Upper lobe of right lung (tissue), 1 donor: ENCODE data around the gene ARAP1. TPM values are rescaled to one million over a fixed set of nuclear protein-coding genes. Genes with fewer than 3 reads are reported as not detected.
A peak's percentile ranks its signal among the peaks of the same experiment; 100 is the strongest.

Experiments
- ATAC-seq: fragments of 200-7000 bp; cut with Tn5 transposase; one replicate; pipeline ENCODE4 v1.9.1; 2020; ENCODE audit warnings: mild to moderate bottlenecking, moderate library complexity
- DNase-seq: peaks from one replicate; pipeline ENCODE4 v3.0.0-alpha.2; 2020
- H3K27ac ChIP-seq: fragments of 200-600 bp; one replicate; pipeline ENCODE4 v1.8.0; 2022
- H3K27me3 ChIP-seq: fragments of 200-600 bp; one replicate; pipeline ENCODE4 v1.8.0; 2022; ENCODE audit warnings: mild to moderate bottlenecking
- H3K36me3 ChIP-seq: fragments of 200-600 bp; one replicate; pipeline ENCODE4 v1.8.0; 2022
- H3K4me1 ChIP-seq: fragments of 200-600 bp; one replicate; pipeline ENCODE4 v1.8.0; 2022
- H3K4me3 ChIP-seq: fragments of 200-600 bp; one replicate; pipeline ENCODE4 v1.8.0; 2022; ENCODE audit warnings: mild to moderate bottlenecking
- H3K9me3 ChIP-seq: fragments of 200-600 bp; one replicate; pipeline ENCODE4 v1.8.0; 2022
- intact Hi-C: fragments of 100-400 bp; cut with DNase I; formaldehyde crosslinking; loops from one replicate; pipeline ENCODE4 v1.11.0; 2022
- total RNA-seq: library from RNA; stranded (reverse); fragmentation: NEBNext Ultra II Directional; extraction: Animal tissue kit (Norgen Biotek cat#: 25700); gene quantifications from one replicate; pipeline ENCODE4 v1.2.1, GENCODE V29; 2021
- TF ChIP-seq, protein P1 (sequence below): fragments of 200-600 bp; IDR thresholded peaks from one replicate; pipeline ENCODE4 v1.8.0; 2022; ENCODE audit warnings: antibody characterized with exemption
- donor health status: DM: no; HTN: yes; CAD: no; lungs with severe emphysema.

ARAP1 gene
- total RNA-seq, 1 donor from 2014 or later, result 226 TPM

DNA sequence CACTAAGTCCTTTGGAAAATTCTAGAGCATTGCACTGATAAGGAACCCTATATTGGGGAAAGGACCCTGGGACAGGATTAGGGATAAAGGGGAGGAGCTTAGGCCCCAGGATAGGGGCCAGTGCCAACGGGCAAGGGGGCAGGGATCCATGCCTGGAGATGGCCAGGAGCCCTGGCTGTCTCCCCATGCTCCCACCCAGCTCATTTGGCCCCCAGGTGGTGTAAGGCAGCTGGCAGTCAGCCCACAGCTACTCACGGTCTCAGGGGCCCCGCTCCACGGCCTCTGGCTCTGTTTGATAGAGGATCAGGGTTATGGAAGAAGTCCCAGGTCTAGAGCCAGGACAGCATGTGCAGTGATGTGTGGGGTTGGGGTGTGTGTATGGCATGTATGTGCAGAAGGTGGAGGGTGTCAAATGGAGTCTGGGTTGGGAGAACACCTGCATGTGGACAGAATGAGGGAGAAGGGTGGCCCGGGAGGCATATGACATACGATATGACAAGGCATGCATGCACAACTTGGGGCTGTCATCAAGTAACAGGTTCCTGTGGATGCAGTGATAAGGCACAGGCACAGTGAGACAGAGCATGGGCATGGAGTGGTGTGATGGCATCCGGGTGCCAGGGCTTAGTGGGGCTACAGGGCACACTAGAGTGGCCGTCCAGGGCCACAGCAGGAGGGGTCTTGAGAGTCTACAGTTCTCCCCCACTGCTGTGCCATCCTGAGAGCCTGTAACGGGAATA is 59.5 kb downstream of the ARAP1 start:
- H3K9me3 ChIP-seq, result no peaks in the 10 kb centered on the region
- no peak for DNase-seq
- intact Hi-C loops, result no loop called here
- H3K27ac ChIP-seq, result no peak overlapping the region
- TF ChIP-seq, protein P1, sequence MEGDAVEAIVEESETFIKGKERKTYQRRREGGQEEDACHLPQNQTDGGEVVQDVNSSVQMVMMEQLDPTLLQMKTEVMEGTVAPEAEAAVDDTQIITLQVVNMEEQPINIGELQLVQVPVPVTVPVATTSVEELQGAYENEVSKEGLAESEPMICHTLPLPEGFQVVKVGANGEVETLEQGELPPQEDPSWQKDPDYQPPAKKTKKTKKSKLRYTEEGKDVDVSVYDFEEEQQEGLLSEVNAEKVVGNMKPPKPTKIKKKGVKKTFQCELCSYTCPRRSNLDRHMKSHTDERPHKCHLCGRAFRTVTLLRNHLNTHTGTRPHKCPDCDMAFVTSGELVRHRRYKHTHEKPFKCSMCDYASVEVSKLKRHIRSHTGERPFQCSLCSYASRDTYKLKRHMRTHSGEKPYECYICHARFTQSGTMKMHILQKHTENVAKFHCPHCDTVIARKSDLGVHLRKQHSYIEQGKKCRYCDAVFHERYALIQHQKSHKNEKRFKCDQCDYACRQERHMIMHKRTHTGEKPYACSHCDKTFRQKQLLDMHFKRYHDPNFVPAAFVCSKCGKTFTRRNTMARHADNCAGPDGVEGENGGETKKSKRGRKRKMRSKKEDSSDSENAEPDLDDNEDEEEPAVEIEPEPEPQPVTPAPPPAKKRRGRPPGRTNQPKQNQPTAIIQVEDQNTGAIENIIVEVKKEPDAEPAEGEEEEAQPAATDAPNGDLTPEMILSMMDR, result no peak
- ATAC-seq, result no peak
- H3K4me3 ChIP-seq, result no peak overlapping the region
- no peaks in the 10 kb centered on the region for H3K27me3 ChIP-seq
- H3K4me1 ChIP-seq, result peaks cover under 1% of the 10 kb centered on the region
- peaks cover 100% of the 10 kb centered on the region for H3K36me3 ChIP-seq

DNA sequence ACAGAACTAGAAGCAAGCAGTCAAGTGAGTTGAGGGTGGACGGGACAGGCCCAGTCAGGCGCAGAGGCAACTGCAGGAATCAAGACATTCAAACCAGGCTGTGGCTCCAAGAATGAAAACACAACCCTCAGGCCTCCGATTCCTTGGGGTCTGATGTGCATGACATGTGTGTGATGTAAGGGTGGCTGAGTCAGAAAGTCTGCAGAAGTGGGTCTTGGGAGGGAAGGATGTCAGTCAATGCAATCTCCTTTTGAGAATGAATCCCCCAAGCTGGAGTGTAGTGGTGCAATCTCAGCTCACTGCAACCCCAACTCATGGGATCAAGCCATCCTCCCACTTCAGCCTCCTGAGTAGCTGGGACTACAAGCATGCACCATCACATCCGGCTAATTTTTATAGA is 62.0 kb downstream of the ARAP1 start:
- Histone ChIP-seq H3K27me3 (no peaks in the 10 kb centered on the region), H3K36me3 (peaks cover 100% of the 10 kb centered on the region), H3K4me3 (no peak overlapping the region), H3K4me1 (peaks cover 14% of the 10 kb centered on the region), H3K27ac (no peak overlapping the region), H3K9me3 (no peaks in the 10 kb centered on the region)
- ATAC-seq (no peak), DNase-seq (no peak)
- TF ChIP-seq, protein P1, result no peak
- intact Hi-C loops, result no loop called here

DNA sequence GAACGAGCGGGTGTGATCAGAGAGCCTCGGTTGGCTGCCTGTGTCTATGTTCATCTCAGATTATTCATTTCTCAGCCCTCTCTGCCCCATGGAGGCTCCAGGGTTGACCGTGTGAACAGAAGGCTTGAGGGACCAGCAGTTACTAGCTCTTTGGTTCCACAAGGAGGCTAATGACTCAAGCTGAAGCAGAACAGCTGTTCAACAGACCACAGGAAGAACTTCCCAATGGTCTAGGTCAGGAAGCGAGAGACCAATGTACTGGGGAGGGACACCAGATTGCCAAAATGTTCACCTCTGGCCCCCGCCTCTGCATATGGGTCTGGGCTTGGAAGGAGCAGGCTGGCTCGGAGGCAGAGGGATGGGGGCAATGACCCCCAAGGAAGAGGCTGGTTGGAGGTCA is 63.3 kb downstream of the ARAP1 start:
- no peaks in the 10 kb centered on the region for H3K27me3 ChIP-seq
- no peak overlapping the region for H3K27ac ChIP-seq
- peaks cover 23% of the 10 kb centered on the region for H3K4me1 ChIP-seq
- H3K9me3 ChIP-seq, result no peaks in the 10 kb centered on the region
- H3K4me3 ChIP-seq, result no peak overlapping the region
- intact Hi-C loops, result no loop called here
- peak; percentile 52 for DNase-seq
- TF ChIP-seq, protein P1, result no peak
- no peak for ATAC-seq
- H3K36me3 ChIP-seq, result peaks cover 100% of the 10 kb centered on the region

DNA sequence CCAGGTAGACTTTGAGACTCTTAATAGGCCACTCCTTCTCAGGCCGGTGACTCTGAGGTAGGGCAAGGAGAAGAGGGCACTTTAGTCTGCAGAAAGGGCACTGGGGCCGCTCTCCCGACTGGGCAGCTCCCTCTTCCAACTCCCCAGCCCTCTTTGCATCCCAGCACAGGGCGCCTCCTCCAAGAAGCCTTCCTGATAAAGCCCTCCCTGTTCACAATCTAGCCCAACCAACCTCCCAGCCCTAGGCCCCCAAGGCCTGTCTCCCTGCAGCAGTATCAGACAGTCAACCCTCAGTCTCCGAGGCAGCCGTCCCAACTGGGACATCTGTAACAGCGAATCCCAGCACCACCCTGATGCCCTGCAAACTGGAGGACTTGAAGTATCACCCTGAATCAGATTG is 63.7 kb downstream of the ARAP1 start:
- Histone ChIP-seq H3K36me3 (peaks cover 98% of the 10 kb centered on the region), H3K9me3 (no peaks in the 10 kb centered on the region), H3K27me3 (no peaks in the 10 kb centered on the region), H3K27ac (no peak overlapping the region), H3K4me3 (no peak overlapping the region), H3K4me1 (peaks cover 23% of the 10 kb centered on the region)
- no peak for ATAC-seq
- intact Hi-C loops, result no loop called here
- peak; percentile 53 for DNase-seq
- TF ChIP-seq, protein P1, result no peak

DNA sequence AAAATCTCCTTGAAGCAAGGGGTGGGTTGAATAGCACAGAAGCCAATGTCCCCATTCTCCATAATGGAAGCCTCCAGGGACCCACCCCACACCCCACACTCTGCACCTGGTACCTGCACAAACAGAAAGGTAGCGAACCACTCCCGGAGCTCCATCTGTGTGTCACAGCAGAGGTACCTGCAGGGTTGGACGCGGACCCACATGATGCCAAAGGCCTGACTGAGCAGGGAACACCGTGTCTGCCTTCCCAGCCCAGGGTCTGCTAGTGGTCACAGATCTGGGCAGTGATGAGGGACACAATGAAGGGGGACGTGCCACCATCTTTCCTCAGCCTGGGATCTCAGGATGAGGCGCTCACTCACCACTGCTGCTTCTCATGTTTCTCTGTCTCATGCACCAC is 64.9 kb downstream of the ARAP1 start:
- peaks cover 23% of the 10 kb centered on the region for H3K4me1 ChIP-seq
- TF ChIP-seq, protein P1, result no peak
- ATAC-seq (no peak), DNase-seq (no peak)
- intact Hi-C loops, result no loop called here
- peak overlapping the region; percentile 42 for H3K27ac ChIP-seq
- no peak overlapping the region for H3K4me3 ChIP-seq
- no peaks in the 10 kb centered on the region for H3K9me3 ChIP-seq
- no peaks in the 10 kb centered on the region for H3K27me3 ChIP-seq
- peaks cover 86% of the 10 kb centered on the region for H3K36me3 ChIP-seq
